NB4 (cell line): ENCODE data around the gene SERPINA4.

Experiments
- DNase-seq: peaks from one replicate; pipeline ENCODE4 v3.0.0; 2010; ENCODE audit warnings: low read depth
- H3K4me3 ChIP-seq: one replicate; pipeline ENCODE4 v1.5.1; 2011; ENCODE audit warnings: mild to moderate bottlenecking, low read depth, low read length, moderate library complexity
- CTCF ChIP-seq: IDR thresholded peaks from one replicate; pipeline ENCODE4 v1.5.1; 2012; ENCODE audit warnings: low read depth, low read length
- MAX ChIP-seq: IDR thresholded peaks from 2 replicates; pipeline ENCODE4 v1.6.1; 2011; ENCODE audit warnings: low read depth, low read length
- MYC ChIP-seq: IDR thresholded peaks from 2 replicates; pipeline ENCODE4 v1.6.1; 2011; ENCODE audit warnings: low read depth, low read length
- POLR2A ChIP-seq: IDR thresholded peaks from 2 replicates; pipeline ENCODE4 v1.6.1; 2011; ENCODE audit warnings: mild to moderate bottlenecking; ENCODE audit not compliant: insufficient read length; ENCODE audit errors: extremely low read depth

SERPINA4 gene, protein sequence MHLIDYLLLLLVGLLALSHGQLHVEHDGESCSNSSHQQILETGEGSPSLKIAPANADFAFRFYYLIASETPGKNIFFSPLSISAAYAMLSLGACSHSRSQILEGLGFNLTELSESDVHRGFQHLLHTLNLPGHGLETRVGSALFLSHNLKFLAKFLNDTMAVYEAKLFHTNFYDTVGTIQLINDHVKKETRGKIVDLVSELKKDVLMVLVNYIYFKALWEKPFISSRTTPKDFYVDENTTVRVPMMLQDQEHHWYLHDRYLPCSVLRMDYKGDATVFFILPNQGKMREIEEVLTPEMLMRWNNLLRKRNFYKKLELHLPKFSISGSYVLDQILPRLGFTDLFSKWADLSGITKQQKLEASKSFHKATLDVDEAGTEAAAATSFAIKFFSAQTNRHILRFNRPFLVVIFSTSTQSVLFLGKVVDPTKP

DNA sequence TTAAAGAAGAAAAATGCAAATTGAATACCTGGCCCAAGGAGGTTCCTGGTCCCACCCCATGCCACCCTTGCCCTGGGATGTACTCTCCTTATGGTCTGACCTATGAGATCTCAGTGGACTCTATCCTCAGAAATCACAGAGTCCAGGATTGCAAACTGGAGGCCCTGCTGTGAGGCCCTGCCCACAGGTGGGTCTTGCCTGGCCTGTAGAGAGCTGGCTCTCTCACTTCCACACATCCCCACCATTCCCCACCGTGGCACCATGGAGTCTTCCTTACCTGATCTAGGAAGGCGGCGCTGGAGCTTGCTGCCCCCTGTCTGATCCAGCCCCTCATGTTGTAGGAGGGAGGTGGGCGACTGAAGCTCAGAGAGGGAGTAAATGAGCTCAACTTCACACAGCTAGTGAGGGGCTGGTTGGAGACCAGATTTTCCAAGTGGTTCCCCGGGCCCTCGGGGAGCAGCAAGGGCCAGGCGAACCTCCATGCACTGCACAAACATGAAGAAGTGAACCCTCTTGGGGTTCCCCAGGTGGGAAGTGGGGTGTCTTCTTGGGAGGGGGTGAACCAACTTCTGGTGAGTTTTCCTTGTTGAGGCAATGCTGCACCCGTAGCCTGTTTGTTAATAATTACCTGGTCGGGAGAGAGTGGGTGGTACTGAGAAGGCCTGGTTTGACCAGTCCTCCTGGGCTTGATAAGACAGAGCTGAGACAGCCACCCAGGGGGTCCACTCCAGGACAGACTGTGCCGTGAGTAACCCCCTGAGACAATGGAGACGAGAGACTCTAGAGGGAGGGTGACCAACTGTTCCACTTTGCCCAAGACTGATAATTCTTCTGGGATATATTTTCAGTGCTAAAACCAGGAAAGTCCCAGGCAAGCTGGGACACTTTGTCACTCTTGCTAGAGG lies at the start of gene SERPINA4:
TSS of gene SERPINA4 (plus strand) at position 692 of the 905 bp plus-strand sequence. CDS start 2,041 bp downstream, outside the sequence.
- TF ChIP-seq MAX = no peak
- TF ChIP-seq CTCF = no peak
- no peak for TF ChIP-seq POLR2A
- TF ChIP-seq MYC = no peak
- DNase-seq = no peak
- H3K4me3 ChIP-seq = no peak within 1 kb of the TSS

DNA sequence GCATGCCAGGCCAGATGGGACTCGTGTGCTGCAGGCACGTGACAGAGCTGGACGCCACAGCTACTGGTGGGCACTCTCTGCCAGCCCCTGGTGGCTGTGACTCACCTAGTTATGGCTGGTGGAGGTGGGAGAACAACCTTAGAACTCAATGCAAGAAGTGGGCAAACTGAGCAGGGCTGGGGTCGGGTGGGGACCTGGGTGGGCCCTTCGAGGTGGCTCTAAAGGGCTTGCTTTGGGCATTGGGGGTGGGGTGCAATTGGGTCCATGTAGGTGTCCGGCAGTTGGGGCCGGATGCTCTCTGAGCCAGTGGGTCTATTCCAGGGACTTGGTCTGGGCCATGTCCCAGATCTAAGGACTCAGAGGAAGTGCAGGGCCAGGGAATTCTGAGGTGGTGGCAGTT lies 46.9 kb upstream of the SERPINA4 start:
- DNase-seq = no peak
- no peak for TF ChIP-seq MAX
- TF ChIP-seq CTCF = no peak
- TF ChIP-seq POLR2A = no peak
- no peak for TF ChIP-seq MYC
- H3K4me3 ChIP-seq = no peak overlapping the region

DNA sequence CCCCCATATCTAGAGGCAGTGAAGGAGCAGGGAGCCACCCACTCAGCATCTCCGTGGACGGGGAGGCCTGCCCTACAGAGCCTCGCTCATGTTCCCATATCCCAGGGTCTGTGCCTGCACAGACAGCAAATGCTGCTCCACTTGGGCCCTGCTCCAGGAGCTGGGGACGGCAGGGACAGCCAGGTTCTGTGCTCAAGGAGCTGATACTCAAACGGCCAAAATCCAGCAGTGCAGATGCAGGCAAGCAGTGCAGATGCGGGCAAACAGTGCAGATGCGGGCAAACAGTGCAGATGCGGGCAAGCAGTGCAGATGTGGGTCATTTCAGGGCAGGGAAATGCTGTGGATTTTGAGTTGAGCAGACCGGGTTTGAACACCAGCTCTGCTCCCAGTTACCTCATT lies 45.8 kb upstream of the SERPINA4 start:
- no peak for DNase-seq
- H3K4me3 ChIP-seq = no peak overlapping the region
- TF ChIP-seq MAX (no peak), CTCF (no peak), MYC (no peak), POLR2A (no peak)

DNA sequence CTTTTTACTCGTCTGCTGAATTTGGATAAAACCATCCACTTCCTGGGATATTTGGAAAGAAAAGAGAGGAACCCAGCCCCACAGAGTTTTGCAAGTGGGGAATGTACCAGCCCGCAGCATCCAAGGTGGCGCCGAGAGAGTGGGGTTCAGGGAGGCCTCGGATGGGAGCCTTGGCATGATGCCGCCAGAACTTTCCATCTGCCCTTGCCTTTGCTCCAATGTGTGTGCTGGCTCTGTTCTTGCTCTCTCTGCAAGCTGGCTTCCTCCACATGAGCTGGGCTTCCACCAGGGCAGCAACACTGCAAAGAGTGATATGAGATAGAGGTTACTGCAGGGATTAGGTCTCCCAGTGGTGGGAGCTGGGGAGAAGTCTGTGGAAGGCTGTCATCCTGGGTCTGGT lies 45.4 kb upstream of the SERPINA4 start:
- DNase-seq = no peak
- no peak for TF ChIP-seq MAX
- TF ChIP-seq POLR2A = no peak
- no peak for TF ChIP-seq CTCF
- no peak for TF ChIP-seq MYC
- H3K4me3 ChIP-seq = no peak overlapping the region

GRCh38 chr14:94517248-94517640 lies 44.0 kb upstream of the SERPINA4 start:
- no peak overlapping the region for H3K4me3 ChIP-seq
- no peak for DNase-seq
- TF ChIP-seq CTCF = no peak
- no peak for TF ChIP-seq MAX
- no peak for TF ChIP-seq POLR2A
- TF ChIP-seq MYC = no peak
